ENCODE data around the gene PRKCE.

DNA sequence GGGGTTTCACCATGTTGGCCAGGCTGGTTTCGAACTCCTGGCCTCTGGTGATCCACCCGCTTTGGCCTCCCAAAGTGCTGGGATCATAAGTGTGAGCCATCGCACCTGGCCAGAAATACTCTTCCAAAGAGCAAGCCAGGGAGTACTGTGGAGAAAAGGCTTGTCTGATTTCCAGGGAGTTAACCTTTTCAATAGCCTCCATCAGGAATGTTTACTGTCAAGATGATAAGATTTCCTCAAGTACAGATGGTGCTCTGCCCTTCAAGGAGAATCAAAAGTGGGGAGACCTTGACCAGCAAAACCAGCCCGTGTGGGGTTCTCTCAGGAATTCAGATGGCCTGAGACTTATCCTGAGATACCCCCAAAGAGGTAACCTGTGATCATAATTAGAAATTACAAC lies 237.2 kb downstream of the PRKCE start:
- no peak for TF ChIP-seq EZH2 (IDR thresholded peaks at IDR 0.05; ENCODE audit: borderline replicate concordance, low read depth, low read length, severe bottlenecking)
- TF ChIP-seq, protein P1, sequence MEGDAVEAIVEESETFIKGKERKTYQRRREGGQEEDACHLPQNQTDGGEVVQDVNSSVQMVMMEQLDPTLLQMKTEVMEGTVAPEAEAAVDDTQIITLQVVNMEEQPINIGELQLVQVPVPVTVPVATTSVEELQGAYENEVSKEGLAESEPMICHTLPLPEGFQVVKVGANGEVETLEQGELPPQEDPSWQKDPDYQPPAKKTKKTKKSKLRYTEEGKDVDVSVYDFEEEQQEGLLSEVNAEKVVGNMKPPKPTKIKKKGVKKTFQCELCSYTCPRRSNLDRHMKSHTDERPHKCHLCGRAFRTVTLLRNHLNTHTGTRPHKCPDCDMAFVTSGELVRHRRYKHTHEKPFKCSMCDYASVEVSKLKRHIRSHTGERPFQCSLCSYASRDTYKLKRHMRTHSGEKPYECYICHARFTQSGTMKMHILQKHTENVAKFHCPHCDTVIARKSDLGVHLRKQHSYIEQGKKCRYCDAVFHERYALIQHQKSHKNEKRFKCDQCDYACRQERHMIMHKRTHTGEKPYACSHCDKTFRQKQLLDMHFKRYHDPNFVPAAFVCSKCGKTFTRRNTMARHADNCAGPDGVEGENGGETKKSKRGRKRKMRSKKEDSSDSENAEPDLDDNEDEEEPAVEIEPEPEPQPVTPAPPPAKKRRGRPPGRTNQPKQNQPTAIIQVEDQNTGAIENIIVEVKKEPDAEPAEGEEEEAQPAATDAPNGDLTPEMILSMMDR (IDR thresholded peaks at IDR 0.05; ENCODE audit: extremely low read depth in 1 of 2, insufficient read depth in 1 of 2, low read depth in 1 of 2, low read length in 2 of 2): no peak
- TF ChIP-seq MAX (IDR thresholded peaks at IDR 0.05; ENCODE audit: insufficient read depth, insufficient read length): no peak
- no peak for TF ChIP-seq POLR2AphosphoS5 (IDR thresholded peaks at IDR 0.05; ENCODE audit: insufficient read depth, low read depth, low read length)
- no peak for TF ChIP-seq POLR2A (IDR thresholded peaks at IDR 0.05; ENCODE audit: low read depth, low read length)
- TF ChIP-seq FOS (IDR thresholded peaks at IDR 0.05; ENCODE audit: borderline replicate concordance, insufficient read depth, low read length): no peak
- no peak for TF ChIP-seq JUN (IDR thresholded peaks at IDR 0.05; ENCODE audit: borderline replicate concordance, insufficient read depth, insufficient read length, low read depth)
- TF ChIP-seq GATA2 (IDR thresholded peaks at IDR 0.05; ENCODE audit: insufficient read depth, insufficient read length, low read depth, low read length): no peak
- TF ChIP-seq MYC (IDR thresholded peaks at IDR 0.05; ENCODE audit: low read depth, low read length): no peak
